ENCODE measurements around the gene CFTR.

CFTR gene

GRCh38 chr7:117673367-117673766 is 193.5 kb downstream of the CFTR start:
- TF ChIP-seq, protein P1, sequence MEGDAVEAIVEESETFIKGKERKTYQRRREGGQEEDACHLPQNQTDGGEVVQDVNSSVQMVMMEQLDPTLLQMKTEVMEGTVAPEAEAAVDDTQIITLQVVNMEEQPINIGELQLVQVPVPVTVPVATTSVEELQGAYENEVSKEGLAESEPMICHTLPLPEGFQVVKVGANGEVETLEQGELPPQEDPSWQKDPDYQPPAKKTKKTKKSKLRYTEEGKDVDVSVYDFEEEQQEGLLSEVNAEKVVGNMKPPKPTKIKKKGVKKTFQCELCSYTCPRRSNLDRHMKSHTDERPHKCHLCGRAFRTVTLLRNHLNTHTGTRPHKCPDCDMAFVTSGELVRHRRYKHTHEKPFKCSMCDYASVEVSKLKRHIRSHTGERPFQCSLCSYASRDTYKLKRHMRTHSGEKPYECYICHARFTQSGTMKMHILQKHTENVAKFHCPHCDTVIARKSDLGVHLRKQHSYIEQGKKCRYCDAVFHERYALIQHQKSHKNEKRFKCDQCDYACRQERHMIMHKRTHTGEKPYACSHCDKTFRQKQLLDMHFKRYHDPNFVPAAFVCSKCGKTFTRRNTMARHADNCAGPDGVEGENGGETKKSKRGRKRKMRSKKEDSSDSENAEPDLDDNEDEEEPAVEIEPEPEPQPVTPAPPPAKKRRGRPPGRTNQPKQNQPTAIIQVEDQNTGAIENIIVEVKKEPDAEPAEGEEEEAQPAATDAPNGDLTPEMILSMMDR (IDR thresholded peaks at IDR 0.05; ENCODE audit: control insufficient read depth, extremely low read depth, insufficient read depth): no peak
- DNase-seq (ENCODE audit: low read depth): no peak
- H3K4me3 ChIP-seq (ENCODE audit: low read depth, low read length): no peak overlapping the region

DNA sequence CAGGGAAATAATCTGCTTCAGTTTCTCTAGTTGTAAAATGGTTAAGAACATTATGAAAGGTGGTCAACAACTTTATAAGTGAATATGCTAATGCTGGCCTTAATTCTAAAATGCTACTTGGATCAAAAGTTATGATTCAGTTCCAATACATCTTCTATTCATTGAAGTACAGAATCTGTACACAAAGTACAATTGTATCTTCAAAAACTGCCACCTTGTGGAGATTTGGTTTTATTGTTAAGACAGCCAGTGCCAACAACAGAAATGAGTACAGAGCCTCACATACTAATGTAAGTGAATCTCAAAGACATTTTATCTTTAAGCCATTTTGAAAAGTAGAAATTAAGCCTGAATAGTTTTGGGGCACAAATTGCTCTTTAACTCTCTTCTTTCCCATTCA is 194.0 kb downstream of the CFTR start:
- peak; percentile 69 for DNase-seq (ENCODE audit: low read depth)
- TF ChIP-seq, protein P1 (IDR thresholded peaks at IDR 0.05; ENCODE audit: control insufficient read depth, extremely low read depth, insufficient read depth): peak; percentile 51
- no peak overlapping the region for H3K4me3 ChIP-seq (ENCODE audit: low read depth, low read length)

DNA sequence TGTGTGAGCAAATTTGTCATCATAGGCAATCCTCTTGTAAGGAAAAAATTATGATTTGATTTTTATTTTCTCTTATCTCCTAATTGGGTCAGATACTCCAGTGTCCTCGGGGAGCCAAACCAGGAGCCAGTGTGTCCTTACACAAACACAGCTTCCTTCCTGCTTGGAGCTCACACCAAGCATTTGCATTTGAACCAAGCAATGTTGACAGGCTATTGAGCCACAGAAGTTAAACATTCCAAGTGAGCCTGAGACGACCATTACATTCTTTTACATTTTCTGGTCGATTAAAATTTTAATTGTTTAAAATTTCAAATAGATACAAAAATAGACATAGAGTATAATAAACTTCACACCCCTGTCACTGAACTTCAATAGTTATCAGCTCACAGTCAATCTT is 194.8 kb downstream of the CFTR start:
- TF ChIP-seq, protein P1 (IDR thresholded peaks at IDR 0.05; ENCODE audit: control insufficient read depth, extremely low read depth, insufficient read depth): no peak
- H3K4me3 ChIP-seq (ENCODE audit: low read depth, low read length): no peak overlapping the region
- peak; percentile 23 for DNase-seq (ENCODE audit: low read depth)

GRCh38 chr7:117675497-117676435 is 195.9 kb downstream of the CFTR start:
- no peak overlapping the region for H3K4me3 ChIP-seq (ENCODE audit: low read depth, low read length)
- TF ChIP-seq, protein P1 (IDR thresholded peaks at IDR 0.05; ENCODE audit: control insufficient read depth, extremely low read depth, insufficient read depth): no peak
- DNase-seq (ENCODE audit: low read depth): no peak

GRCh38 chr7:117679120-117679519 is 199.3 kb downstream of the CFTR start:
- TF ChIP-seq, protein P1 (IDR thresholded peaks at IDR 0.05; ENCODE audit: control insufficient read depth, extremely low read depth, insufficient read depth): no peak
- DNase-seq (ENCODE audit: low read depth): no peak
- H3K4me3 ChIP-seq (ENCODE audit: low read depth, low read length): no peak overlapping the region

GRCh38 chr7:117682681-117683385 is 203.0 kb downstream of the CFTR start:
- H3K4me3 ChIP-seq (ENCODE audit: low read depth, low read length): no peak overlapping the region
- DNase-seq (ENCODE audit: low read depth): no peak
- TF ChIP-seq, protein P1 (IDR thresholded peaks at IDR 0.05; ENCODE audit: control insufficient read depth, extremely low read depth, insufficient read depth): no peak
